ENCODE measurements around the gene SNTB2. TPM values are rescaled to one million over a fixed set of nuclear protein-coding genes. Genes with fewer than 3 reads are reported as not detected.

Gene SNTB2
- total RNA-seq: 13.0 and 22.9 TPM in 2 replicates

DNA sequence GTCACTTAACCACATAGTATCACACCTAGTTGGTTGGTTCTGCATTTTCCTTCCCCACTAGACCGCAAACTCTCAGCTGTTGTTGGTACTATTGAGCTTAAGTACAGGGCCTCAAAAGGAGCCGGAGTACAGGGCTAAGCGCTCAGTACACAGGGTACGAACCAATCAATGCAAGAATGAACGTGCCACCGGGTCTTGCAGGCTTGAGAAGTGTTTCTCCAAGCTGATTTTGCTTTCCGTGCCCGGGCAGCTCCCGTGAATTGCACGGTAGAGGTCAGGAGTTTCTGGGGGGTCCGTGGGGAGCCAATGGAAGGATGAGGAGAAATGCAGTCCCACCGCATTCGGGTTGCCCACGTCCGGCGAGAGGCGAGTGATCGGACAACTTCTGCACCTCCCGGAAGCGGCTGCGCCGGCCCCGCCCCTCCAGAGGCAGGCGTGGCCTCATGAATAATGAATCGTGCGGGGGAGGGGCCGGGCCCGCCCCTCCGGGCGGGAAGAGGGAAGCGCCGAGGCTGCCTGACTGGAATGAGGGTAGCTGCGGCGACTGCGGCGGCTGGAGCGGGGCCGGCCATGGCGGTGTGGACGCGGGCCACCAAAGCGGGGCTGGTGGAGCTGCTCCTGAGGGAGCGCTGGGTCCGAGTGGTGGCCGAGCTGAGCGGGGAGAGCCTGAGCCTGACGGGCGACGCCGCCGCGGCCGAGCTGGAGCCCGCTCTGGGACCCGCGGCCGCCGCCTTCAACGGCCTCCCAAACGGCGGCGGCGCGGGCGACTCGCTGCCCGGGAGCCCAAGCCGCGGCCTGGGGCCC, at the start of gene SNTB2:
Gene SNTB2 (plus strand): TSS at position 523 of the 804 bp plus-strand sequence. CDS start 3 bp downstream, at position 526.

DNA sequence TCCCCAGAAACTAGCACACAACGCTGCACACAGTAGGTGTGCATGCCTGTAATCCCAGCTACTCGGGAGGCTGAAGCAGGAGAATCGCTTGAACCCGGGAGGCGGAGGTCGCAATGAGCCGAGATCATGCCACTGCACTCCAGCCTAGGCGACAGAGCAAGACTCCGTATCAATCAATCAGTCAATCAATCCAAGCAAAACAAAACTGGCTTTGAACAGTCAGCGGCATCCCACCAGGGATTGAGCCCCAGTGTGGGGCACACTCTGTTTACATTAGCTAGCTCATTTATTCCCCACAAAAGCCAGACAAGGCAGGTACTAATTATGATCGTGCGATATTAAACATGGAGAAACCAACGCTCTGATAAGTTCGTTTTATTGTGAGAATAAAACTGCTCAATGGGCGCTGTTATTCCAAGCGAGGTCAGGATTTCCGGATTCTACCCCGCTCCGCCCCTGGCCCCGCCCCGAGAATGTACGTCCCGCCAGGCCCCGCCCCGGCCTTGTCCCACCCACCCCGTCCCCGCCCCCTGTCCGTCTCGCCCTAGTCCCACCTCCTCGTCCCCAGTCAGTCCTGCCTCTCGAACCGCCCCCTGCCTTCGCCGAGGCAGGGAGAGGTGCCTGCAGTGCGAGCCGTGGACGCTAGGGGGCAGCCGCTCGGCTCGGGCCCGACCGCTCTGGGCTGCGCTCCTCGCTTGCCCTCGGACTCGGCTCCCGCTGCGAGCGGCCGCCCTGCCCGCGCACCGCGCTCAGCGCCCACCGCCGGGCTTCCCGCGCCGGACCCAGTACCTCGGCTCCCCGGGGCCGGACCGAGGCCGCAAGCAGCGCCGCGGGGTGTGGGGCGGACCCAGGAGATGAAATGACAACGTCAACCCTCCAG, 123.9 kb downstream of the SNTB2 start, which contains the start of gene VPS4A:
Gene VPS4A (plus strand): TSS at position 698 of the 880 bp plus-strand sequence. CDS start 162 bp downstream, at position 860.

DNA sequence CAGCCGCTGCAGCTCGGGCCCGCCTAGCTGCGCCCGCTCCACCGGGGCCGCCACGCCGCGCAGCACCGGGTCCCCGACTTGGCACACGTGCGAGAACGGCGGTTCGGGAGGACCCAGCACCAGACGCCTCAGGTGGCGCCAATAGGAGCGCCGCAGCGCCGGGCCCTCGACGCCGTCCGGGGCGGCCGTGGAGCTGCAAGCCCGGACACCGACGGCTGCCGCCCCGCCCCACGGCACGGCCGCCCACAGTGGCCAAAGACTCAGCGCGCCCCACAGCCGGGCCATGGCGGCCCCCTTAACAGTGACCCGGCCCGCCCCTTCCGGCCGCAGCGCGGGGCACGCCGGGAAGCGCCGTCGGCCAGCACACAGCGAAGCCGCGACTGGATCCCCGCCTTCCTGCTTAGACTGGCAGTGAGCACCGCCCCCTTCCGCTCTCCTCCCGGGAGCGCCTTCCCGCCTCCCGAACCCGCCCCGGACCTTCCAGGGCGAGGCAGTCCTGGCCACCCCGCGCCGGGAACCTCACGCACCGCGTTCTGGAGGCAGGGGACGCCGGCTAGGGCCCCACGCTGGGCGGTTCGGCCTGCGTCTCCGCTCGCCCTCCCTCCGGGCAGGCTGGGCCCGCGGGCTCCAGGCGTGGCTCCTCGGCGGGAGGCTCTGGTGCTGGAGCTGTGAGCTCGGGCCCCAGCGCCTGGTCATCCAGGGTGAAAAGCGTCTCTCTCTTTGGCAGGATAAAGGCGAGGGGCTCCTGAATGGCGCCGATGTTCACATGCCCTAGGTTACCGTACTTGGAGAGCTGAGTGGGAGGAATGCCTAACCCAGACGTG, 143.5 kb downstream of the SNTB2 start, which contains the start of gene PDF:
Gene PDF (minus strand): TSS at position 303 of the 824 bp plus-strand sequence. CDS start 18 bp downstream, at position 285.

DNA sequence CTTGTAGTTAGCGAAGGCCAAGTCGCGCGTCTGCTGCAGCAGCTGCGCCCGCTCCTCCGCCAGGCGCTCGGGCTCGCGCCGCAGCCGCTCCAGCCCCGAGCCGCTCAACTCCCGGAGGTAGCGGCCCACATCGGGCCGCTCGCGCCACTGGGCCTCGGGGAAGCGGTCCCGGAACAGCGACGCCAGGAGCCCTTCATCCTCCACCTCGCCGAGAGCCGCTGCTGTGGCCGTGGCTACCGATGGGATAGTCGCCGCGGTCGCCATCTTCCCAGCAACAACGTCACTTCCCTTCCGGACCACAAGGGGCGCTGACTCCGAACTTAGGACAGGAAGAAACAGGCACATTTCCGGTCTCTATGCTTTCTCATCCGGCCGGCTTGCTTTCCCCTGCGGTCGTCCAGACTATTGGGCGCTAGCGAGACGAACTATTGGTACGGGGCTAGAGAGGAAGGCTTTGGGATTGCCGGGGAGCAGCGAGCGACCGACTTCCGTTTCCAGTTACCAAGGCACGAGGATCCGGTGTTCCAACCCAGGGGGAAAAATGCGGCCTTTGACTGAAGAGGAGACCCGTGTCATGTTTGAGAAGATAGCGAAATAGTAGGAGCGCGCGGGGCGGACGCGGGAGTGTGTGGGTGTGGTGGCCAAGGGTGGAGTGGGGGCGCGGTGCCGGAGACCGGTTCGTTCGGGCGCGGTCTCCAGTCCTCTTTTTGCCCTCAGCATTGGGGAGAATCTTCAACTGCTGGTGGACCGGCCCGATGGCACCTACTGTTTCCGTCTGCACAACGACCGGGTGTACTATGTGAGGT, 152.5 kb downstream of the SNTB2 start, which contains the start of the genes COG8 and NIP7:
Gene COG8 (minus strand): TSS at position 276 of the 806 bp plus-strand sequence. CDS start 12 bp downstream, at position 264.
Gene NIP7 (plus strand): TSS at position 484 of the 806 bp plus-strand sequence. CDS start 58 bp downstream, at position 542.

DNA sequence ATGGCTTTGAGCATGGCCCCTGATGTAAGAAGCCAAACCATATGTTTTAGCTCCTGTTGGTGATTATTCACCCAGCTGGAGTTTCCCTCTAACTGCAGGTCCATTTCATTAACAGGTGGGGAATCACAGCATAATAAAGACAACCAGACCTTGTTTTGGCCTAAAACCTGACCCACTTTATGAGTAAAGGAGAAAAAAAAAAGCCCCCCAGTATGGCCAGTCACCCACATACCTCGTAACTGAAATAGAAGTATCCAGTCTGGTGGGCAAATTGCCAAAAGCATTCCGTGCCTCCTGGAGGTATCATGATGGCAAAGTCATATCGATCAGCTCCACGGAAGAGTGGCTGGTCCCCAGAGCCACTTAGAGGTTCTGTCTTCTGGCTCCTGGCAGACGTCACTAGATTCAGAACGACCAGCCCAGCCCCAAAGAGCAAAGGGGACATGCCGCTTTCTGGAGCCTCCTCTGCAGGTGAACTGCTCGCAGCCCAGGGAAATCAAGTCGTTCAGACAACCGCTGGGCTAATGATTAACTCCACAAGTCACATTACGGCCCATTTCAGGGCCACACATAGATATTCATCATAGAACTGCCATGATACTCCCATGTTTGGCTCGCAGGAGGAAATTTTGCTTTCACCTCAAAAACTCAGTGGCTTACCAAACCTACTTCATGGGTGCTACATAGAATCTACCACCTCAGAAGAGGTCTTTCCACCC, 164.5 kb downstream of the SNTB2 start, which contains the start of gene TMED6:
Gene TMED6 (minus strand): TSS at position 478 of the 719 bp plus-strand sequence. CDS start 33 bp downstream, at position 445.

Other genes with a start within 250 kb of the SNTB2 start
- 41.0 and 203 TPM in 2 replicates for gene HAS3, start 81.5 kb upstream of the SNTB2 start, total RNA-seq
- gene CHTF8, start 54.6 kb upstream of the SNTB2 start, total RNA-seq: 49.6 and 63.7 TPM in 2 replicates
- gene UTP4, start 54.5 kb upstream of the SNTB2 start, total RNA-seq: 22.6 and 43.9 TPM in 2 replicates
- gene VPS4A, start 124.2 kb downstream of the SNTB2 start, total RNA-seq: 36.2 and 45.5 TPM in 2 replicates
- 22.6 and 24.6 TPM in 2 replicates for gene PDF, start 143.4 kb downstream of the SNTB2 start, total RNA-seq
- 21.2 and 29.3 TPM in 2 replicates for gene COG8, start 152.4 kb downstream of the SNTB2 start, total RNA-seq
- gene NIP7, start 152.6 kb downstream of the SNTB2 start, total RNA-seq: 40.1 and 48.9 TPM in 2 replicates
- under 0.01 and 0.14 TPM in 2 replicates for gene TMED6, start 164.6 kb downstream of the SNTB2 start, total RNA-seq
- 11.6 and 12.2 TPM in 2 replicates for gene TERF2, start 198.8 kb downstream of the SNTB2 start, total RNA-seq
- 34.9 and 55.5 TPM in 2 replicates for gene CYB5B, start 237.5 kb downstream of the SNTB2 start, total RNA-seq